Keratinocyte (primary cell): ENCODE results near the gene HLTF. TPM values are rescaled to one million over a fixed set of nuclear protein-coding genes. Genes with fewer than 3 reads are reported as not detected.
A peak's percentile ranks its signal among the peaks of the same experiment; 100 is the strongest.

Experiments used
- DNase-seq: peaks from one replicate; pipeline ENCODE4 v3.0.0-alpha.2; 2011; ENCODE audit warnings: low read depth, missing footprints, low spot score
- FAIRE-seq: peaks from 2 replicates; lab custom pipeline; 2011; peaks lifted over from hg19 to GRCh38; lab: Jason Lieb, UNC
- H2AFZ ChIP-seq: 2 replicates; pipeline ENCODE4 v1.6.0; 2012; ENCODE audit warnings: low read length, control low read depth, inconsistent platforms; ENCODE audit not compliant: control insufficient read depth
- H3K27ac ChIP-seq: 2 replicates; pipeline ENCODE4 v1.5.1; 2011; ENCODE audit warnings: low read length; ENCODE audit not compliant: control insufficient read depth, insufficient read depth
- H3K27me3 ChIP-seq: 3 replicates; pipeline ENCODE4 v1.6.0; 2011; ENCODE audit warnings: low read length; ENCODE audit not compliant: control insufficient read depth, insufficient read depth; ENCODE audit errors: extremely low read depth
- H3K36me3 ChIP-seq, 2 experiments: 2 replicates in 1 of 2; 3 replicates in 1 of 2; pipeline ENCODE4 v1.5.1; 2011; ENCODE audit warnings: low read length in 2 of 2, mild to moderate bottlenecking in 1 of 2; ENCODE audit not compliant: control insufficient read depth in 2 of 2, insufficient read depth in 2 of 2; ENCODE audit errors: extremely low read depth in 1 of 2
- H3K4me1 ChIP-seq: 3 replicates; pipeline ENCODE4 v1.5.1; 2011; ENCODE audit warnings: low read length; ENCODE audit not compliant: control insufficient read depth, insufficient read depth; ENCODE audit errors: extremely low read depth
- H3K4me2 ChIP-seq: 3 replicates; pipeline ENCODE4 v1.6.0; 2011; ENCODE audit warnings: low read depth, low read length; ENCODE audit not compliant: control insufficient read depth, insufficient read depth; ENCODE audit errors: extremely low read depth
- H3K4me3 ChIP-seq, 3 experiments: fragments of 200-600 bp in 1 of 3; sonication (generic) in 1 of 3; 2 replicates in 2 of 3; 3 replicates in 1 of 3; pipeline ENCODE4 v1.5.1; 2011 to 2016; ENCODE audit warnings: low read length in 3 of 3, mild to moderate bottlenecking in 3 of 3, control low read depth in 2 of 3, inconsistent platforms in 1 of 3, low read depth in 1 of 3, mixed read lengths in 1 of 3, mixed run types in 1 of 3, moderate library complexity in 1 of 3; ENCODE audit not compliant: control insufficient read depth in 2 of 3, insufficient read depth in 2 of 3; ENCODE audit errors: extremely low read depth in 1 of 3
- H3K79me2 ChIP-seq: 2 replicates; pipeline ENCODE4 v1.6.0; 2012; ENCODE audit warnings: low read length; ENCODE audit not compliant: control insufficient read depth, insufficient read depth
- H3K9ac ChIP-seq: 3 replicates; pipeline ENCODE4 v1.6.0; 2011; ENCODE audit warnings: low read length; ENCODE audit not compliant: control insufficient read depth, insufficient read depth; ENCODE audit errors: extremely low read depth
- H3K9me1 ChIP-seq: 3 replicates; pipeline ENCODE4 v1.6.0; 2011; ENCODE audit warnings: low read length; ENCODE audit not compliant: control insufficient read depth, insufficient read depth; ENCODE audit errors: extremely low read depth
- H3K9me3 ChIP-seq: 2 replicates; pipeline ENCODE4 v1.5.1; 2012; ENCODE audit warnings: low read depth, low read length; ENCODE audit not compliant: control insufficient read depth
- H4K20me1 ChIP-seq: 3 replicates; pipeline ENCODE4 v1.6.0; 2011; ENCODE audit warnings: low read length; ENCODE audit not compliant: control insufficient read depth, insufficient read depth; ENCODE audit errors: extremely low read depth
- EZH2 ChIP-seq: IDR thresholded peaks from one replicate; pipeline ENCODE4 v1.6.1; 2012; ENCODE audit warnings: inconsistent platforms, mild to moderate bottlenecking, low read length, moderate library complexity
- dilution Hi-C: fragments of 300-500 bp; cut with MboI; formaldehyde crosslinking; loops from one replicate; pipeline ENCODE4 v1.7.0; 2020; ENCODE audit warnings: low sequenced_read_pairs; ENCODE audit not compliant: extremely low pct_ligation_motif_present
- polyA plus RNA-seq, 5 experiments: library from polyadenylated mRNA; depleted of rRNA in 3 of 5; stranded (reverse) in 3 of 5; stranded (forward) in 1 of 5; unstranded in 1 of 5; fragments of >200 nt; gene quantifications; 1 replicate in 1 of 5; 2 replicates in 3 of 5; 3 replicates in 1 of 5; pipeline versions ENCODE4 v1.2.1 to v1.2.3, GENCODE V29; 2011 to 2012; ENCODE audit warnings: missing spikeins in 2 of 5, low read depth in 1 of 5, low replicate concordance in 1 of 5
- TF ChIP-seq, protein P1 (sequence below), 3 experiments: IDR thresholded peaks in 1 of 3; conservative IDR thresholded peaks in 1 of 3; optimal IDR thresholded peaks in 1 of 3; 2 replicates in 2 of 3; 3 replicates in 1 of 3; pipeline versions ENCODE3 to v1.5.1; 2011; ENCODE audit warnings: low read length in 3 of 3, mild to moderate bottlenecking in 3 of 3, moderate library complexity in 2 of 3, control low read depth in 1 of 3, inconsistent platforms in 1 of 3; ENCODE audit not compliant: insufficient read depth in 2 of 3; ENCODE audit errors: extremely low read depth in 1 of 3

HLTF gene
- polyA plus RNA-seq, 1 donor (not counting 4 experiments of a cell fraction or from before 2014, with no cell fraction given) = 9.1 TPM

GRCh38 chr3:149023951-149024350 is 62.4 kb downstream of the HLTF start:
- H3K4me3 ChIP-seq = no peak overlapping the region
- no peak overlapping the region for H3K9ac ChIP-seq
- H3K4me1 ChIP-seq = peaks cover 8% of the 10 kb centered on the region
- TF ChIP-seq, protein P1, sequence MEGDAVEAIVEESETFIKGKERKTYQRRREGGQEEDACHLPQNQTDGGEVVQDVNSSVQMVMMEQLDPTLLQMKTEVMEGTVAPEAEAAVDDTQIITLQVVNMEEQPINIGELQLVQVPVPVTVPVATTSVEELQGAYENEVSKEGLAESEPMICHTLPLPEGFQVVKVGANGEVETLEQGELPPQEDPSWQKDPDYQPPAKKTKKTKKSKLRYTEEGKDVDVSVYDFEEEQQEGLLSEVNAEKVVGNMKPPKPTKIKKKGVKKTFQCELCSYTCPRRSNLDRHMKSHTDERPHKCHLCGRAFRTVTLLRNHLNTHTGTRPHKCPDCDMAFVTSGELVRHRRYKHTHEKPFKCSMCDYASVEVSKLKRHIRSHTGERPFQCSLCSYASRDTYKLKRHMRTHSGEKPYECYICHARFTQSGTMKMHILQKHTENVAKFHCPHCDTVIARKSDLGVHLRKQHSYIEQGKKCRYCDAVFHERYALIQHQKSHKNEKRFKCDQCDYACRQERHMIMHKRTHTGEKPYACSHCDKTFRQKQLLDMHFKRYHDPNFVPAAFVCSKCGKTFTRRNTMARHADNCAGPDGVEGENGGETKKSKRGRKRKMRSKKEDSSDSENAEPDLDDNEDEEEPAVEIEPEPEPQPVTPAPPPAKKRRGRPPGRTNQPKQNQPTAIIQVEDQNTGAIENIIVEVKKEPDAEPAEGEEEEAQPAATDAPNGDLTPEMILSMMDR (optimal IDR thresholded peaks at IDR 0.05 in 1 of 3, IDR thresholded peaks at IDR 0.05 in 1 of 3, conservative IDR thresholded peaks at IDR 0.05 in 1 of 3; ENCODE audit: extremely low read depth in 1 of 3, insufficient read depth in 2 of 3, low read length in 3 of 3) = no peak
- TF ChIP-seq EZH2 = no peak
- DNase-seq (peak; percentile 1), FAIRE-seq (peak; percentile 78)
- H3K4me2 ChIP-seq = no peak overlapping the region
- H3K9me1 ChIP-seq = peaks cover 5% of the 10 kb centered on the region
- no peaks in the 10 kb centered on the region for H3K27me3 ChIP-seq
- dilution Hi-C loops = no loop called here
- no peaks in the 10 kb centered on the region for H4K20me1 ChIP-seq
- no peaks in the 10 kb centered on the region for H3K9me3 ChIP-seq
- no peak overlapping the region for H3K27ac ChIP-seq
- H2AFZ ChIP-seq = no peak overlapping the region
- peaks cover 0 to 5% of the 10 kb centered on the region in 2 experiments for H3K36me3 ChIP-seq
- H3K79me2 ChIP-seq = no peaks in the 10 kb centered on the region

- Histone ChIP-seq H3K36me3 (peaks cover 0 to 5% of the 10 kb centered on the region in 2 experiments), H3K27ac (no peak overlapping the region), H3K4me3 (no peak overlapping the region), H3K4me2 (no peak overlapping the region), H3K4me1 (peaks cover 12% of the 10 kb centered on the region), H2AFZ (no peak overlapping the region), H3K9me3 (no peaks in the 10 kb centered on the region), H3K9ac (no peak overlapping the region), H3K9me1 (peaks cover 5% of the 10 kb centered on the region), H4K20me1 (no peaks in the 10 kb centered on the region), H3K27me3 (no peaks in the 10 kb centered on the region), H3K79me2 (no peaks in the 10 kb centered on the region)
- no peak for DNase-seq
- dilution Hi-C loops = no loop called here
- TF ChIP-seq EZH2 = no peak
- TF ChIP-seq, protein P1 (optimal IDR thresholded peaks at IDR 0.05 in 1 of 3, IDR thresholded peaks at IDR 0.05 in 1 of 3, conservative IDR thresholded peaks at IDR 0.05 in 1 of 3; ENCODE audit: extremely low read depth in 1 of 3, insufficient read depth in 2 of 3, low read length in 3 of 3) = no peak
- FAIRE-seq = no peak
These were observed 64.5 kb downstream of the HLTF start for GRCh38 chr3:149021830-149022229.
